DND-41 (cell line): Measurements from ENCODE around the gene RABGGTB.
"Not testable (repeated sequence)": the region's sequence is repeated elsewhere in the genome, so short reads cannot be mapped to it uniquely, and the experiment has no call there.

ENCODE experiments used
- ATAC-seq: fragments of 200-7000 bp; cut with Tn5 transposase; 3 replicates; pipeline ENCODE4 v1.9.1; 2021; ENCODE audit warnings: low read depth; ENCODE audit not compliant: insufficient read depth
- DNase-seq: peaks from one replicate; pipeline ENCODE4 v3.0.0-alpha.2; 2020
- H2AFZ ChIP-seq: 2 replicates; pipeline ENCODE4 v1.6.0; 2012; ENCODE audit warnings: low read depth, low read length
- H3K27ac ChIP-seq: 2 replicates; pipeline ENCODE4 v1.5.1; 2012; ENCODE audit warnings: low read length, inconsistent platforms
- H3K27me3 ChIP-seq: fragments of 200-600 bp; sonication (generic); 2 replicates; pipeline ENCODE4 v1.6.0; 2012; ENCODE audit warnings: low read length, mild to moderate bottlenecking, inconsistent platforms; ENCODE audit not compliant: insufficient read depth, poor library complexity
- H3K36me3 ChIP-seq: 2 replicates; pipeline ENCODE4 v1.5.1; 2012; ENCODE audit warnings: low read length, inconsistent platforms; ENCODE audit not compliant: insufficient read depth
- H3K4me1 ChIP-seq: 2 replicates; pipeline ENCODE4 v1.5.1; 2012; ENCODE audit warnings: mild to moderate bottlenecking, low read length; ENCODE audit not compliant: insufficient read depth
- H3K4me2 ChIP-seq: 2 replicates; pipeline ENCODE4 v1.6.0; 2012; ENCODE audit warnings: mild to moderate bottlenecking, moderate library complexity, low read length, inconsistent platforms; ENCODE audit not compliant: insufficient read depth
- H3K4me3 ChIP-seq, 2 experiments: fragments of 200-600 bp in 1 of 2; shearing (Covaris generic) in 1 of 2; 2 replicates each; pipeline ENCODE4 v1.5.1; 2012 to 2016; ENCODE audit warnings: inconsistent platforms in 2 of 2, low read length in 2 of 2, mild to moderate bottlenecking in 2 of 2, low read depth in 1 of 2, moderate library complexity in 1 of 2
- H3K79me2 ChIP-seq: 2 replicates; pipeline ENCODE4 v1.6.0; 2012; ENCODE audit warnings: low read length, inconsistent platforms; ENCODE audit not compliant: insufficient read depth
- H3K9ac ChIP-seq: 2 replicates; pipeline ENCODE4 v1.6.0; 2012; ENCODE audit warnings: low read depth, mild to moderate bottlenecking, inconsistent platforms, low read length, moderate library complexity
- H3K9me3 ChIP-seq: 2 replicates; pipeline ENCODE4 v1.5.1; 2012; ENCODE audit warnings: low read length, moderate library complexity, mild to moderate bottlenecking, inconsistent platforms; ENCODE audit not compliant: insufficient read depth, severe bottlenecking
- H4K20me1 ChIP-seq: 2 replicates; pipeline ENCODE4 v1.6.0; 2012; ENCODE audit warnings: low read length; ENCODE audit not compliant: insufficient read depth
- EZH2 ChIP-seq: IDR thresholded peaks from 3 replicates; pipeline ENCODE4 v1.6.1; 2012; ENCODE audit warnings: borderline replicate concordance, low read depth, mild to moderate bottlenecking, moderate library complexity, low read length, inconsistent platforms; ENCODE audit not compliant: severe bottlenecking
- TF ChIP-seq, protein P1 (sequence below): IDR thresholded peaks from 2 replicates; pipeline ENCODE4 v1.5.1; 2012; ENCODE audit warnings: borderline replicate concordance, low read length, moderate library complexity, mild to moderate bottlenecking; ENCODE audit not compliant: poor library complexity, severe bottlenecking; ENCODE audit errors: extremely low read depth

Gene RABGGTB

DNA sequence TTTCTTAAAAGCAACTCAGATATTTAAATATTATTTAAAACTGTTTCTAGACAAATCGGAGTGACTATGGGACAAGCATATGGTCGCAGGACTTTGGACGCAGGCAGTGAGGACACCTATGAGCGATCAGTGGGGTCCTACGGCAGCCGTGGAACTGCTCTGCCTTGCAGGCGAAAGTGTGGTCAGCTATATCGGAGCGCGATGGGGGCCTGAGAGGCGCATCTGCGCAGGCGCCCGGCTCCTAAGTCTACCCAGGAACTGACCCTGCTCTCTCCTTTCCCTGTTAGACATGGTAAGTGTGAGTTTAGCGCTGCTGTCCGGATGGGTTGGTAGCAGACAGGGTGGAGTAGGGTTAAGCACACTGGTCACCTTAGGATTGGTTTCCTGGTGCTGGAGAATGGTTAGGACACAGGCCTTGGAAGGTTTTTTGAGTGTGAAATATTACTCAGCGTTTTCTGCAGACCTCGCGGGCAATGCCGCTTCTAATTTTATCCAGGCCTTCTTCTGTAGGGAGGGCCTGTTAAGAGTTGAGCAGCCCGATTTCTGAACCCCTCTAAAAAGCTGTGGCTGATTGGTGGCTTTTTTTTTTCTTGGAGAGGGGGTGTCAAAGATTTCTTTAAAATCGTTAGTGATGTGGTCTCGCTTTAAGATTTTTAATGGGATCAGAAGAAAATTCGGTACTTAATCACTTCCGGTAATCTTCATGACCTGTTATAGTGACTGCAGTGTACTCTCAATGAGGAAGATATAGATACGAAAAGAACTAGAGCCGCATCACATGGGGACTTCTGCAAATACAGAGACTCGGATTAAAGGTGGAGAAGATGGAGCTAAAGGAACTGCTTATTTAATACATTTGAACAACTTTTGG lies at the start of gene RABGGTB:
Gene RABGGTB, plus strand, starts transcription at position 274 of the 871 bp plus-strand sequence. Its CDS starts 16 bp downstream, at position 290.
- H3K79me2 ChIP-seq, result peaks cover 61% of the 10 kb centered on the region

DNA sequence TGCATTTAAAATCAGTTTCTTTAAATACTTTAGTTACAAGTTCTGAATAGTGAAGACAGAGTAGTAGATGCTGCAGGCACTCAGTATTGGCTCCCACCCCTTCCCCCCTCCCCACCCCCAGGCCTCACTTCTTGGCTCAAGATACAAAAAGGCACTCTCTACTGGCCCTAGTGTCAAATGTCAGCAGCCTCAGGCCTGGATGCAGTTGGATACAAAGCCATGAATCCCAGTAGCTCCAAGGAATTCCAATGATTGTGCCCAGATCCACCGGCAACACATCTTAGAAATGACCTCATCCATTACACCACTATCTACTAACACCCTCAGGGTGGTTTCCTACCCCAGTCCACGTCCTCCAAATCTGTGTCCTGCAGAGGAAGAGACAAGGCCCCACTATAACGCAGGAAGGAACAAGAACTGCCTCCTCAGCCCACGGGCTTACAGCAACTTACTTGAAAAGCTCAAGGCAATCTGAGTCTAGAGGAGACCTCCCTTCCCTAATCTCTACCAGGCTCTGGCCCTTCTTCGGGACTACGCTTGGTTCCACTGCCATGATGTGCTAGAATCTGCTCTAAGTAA lies 43.9 kb upstream of the RABGGTB start:
- no peak for DNase-seq
- Histone ChIP-seq H3K9me3 (no peaks in the 10 kb centered on the region), H3K27ac (no peak overlapping the region), H3K36me3 (peaks cover 75% of the 10 kb centered on the region), H3K4me2 (no peak overlapping the region), H3K9ac (no peak overlapping the region), H3K27me3 (no peaks in the 10 kb centered on the region), H2AFZ (no peak overlapping the region), H3K4me3 (no peak overlapping the region), H3K79me2 (no peaks in the 10 kb centered on the region), H4K20me1 (no peaks in the 10 kb centered on the region), H3K4me1 (no peaks in the 10 kb centered on the region)
- TF ChIP-seq EZH2, result no peak
- ATAC-seq, result no peak

More for the DNA sequence above, at the start of gene RABGGTB:
- TF ChIP-seq, protein P1, sequence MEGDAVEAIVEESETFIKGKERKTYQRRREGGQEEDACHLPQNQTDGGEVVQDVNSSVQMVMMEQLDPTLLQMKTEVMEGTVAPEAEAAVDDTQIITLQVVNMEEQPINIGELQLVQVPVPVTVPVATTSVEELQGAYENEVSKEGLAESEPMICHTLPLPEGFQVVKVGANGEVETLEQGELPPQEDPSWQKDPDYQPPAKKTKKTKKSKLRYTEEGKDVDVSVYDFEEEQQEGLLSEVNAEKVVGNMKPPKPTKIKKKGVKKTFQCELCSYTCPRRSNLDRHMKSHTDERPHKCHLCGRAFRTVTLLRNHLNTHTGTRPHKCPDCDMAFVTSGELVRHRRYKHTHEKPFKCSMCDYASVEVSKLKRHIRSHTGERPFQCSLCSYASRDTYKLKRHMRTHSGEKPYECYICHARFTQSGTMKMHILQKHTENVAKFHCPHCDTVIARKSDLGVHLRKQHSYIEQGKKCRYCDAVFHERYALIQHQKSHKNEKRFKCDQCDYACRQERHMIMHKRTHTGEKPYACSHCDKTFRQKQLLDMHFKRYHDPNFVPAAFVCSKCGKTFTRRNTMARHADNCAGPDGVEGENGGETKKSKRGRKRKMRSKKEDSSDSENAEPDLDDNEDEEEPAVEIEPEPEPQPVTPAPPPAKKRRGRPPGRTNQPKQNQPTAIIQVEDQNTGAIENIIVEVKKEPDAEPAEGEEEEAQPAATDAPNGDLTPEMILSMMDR, result no peak
- TF ChIP-seq EZH2, result no peak
- H3K36me3 ChIP-seq, result peaks cover 44% of the 10 kb centered on the region
- peak; percentile 96 for DNase-seq
- H3K27ac ChIP-seq, result peak within 1 kb of the TSS; percentile 88
- peaks cover 42% of the 10 kb centered on the region for H4K20me1 ChIP-seq
- peak within 1 kb of the TSS; percentile 87 for H3K4me2 ChIP-seq
- no peaks in the 10 kb centered on the region for H3K27me3 ChIP-seq
- H3K9ac ChIP-seq, result peak within 1 kb of the TSS; percentile 93
- H3K4me1 ChIP-seq, result peaks cover 58% of the 10 kb centered on the region
- no peaks in the 10 kb centered on the region for H3K9me3 ChIP-seq
- peak within 1 kb of the TSS; percentile 98 to 100 for H3K4me3 ChIP-seq
- ATAC-seq, result peak; percentile 82
- H2AFZ ChIP-seq, result peak within 1 kb of the TSS; percentile 79

DNA sequence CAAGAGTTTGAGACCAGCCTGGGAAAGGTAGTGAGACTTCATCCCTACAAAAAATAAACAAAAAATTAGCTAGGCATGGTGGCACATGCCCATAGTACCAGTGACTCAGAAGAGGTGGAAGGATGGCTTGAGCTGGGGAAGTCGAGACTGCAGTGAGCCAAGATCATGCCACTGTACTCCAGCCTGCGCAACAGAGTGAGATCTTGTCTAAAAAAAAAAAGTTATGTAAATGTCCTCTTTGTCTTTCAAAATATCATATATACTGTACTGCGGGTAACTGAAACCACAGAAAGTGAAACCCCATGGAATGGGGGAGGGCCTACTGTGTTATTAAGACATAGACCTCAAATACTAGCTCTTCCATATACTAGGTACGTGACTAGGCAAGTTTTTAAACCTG lies 40.8 kb upstream of the RABGGTB start:
- no peaks in the 10 kb centered on the region for H3K79me2 ChIP-seq
- H4K20me1 ChIP-seq, result no peaks in the 10 kb centered on the region
- TF ChIP-seq, protein P1, result no peak
- no peak for TF ChIP-seq EZH2
- DNase-seq, result peak; percentile 14
- no peaks in the 10 kb centered on the region for H3K27me3 ChIP-seq
- no peak overlapping the region for H3K4me3 ChIP-seq
- ATAC-seq, result peak; percentile 80
- no peak overlapping the region; the same call in 1 of the 2 replicates for H3K27ac ChIP-seq
- no peaks in the 10 kb centered on the region for H3K4me1 ChIP-seq
- H3K9me3 ChIP-seq, result no peaks in the 10 kb centered on the region
- H3K4me2 ChIP-seq, result no peak overlapping the region
- H3K36me3 ChIP-seq, result peaks cover 58% of the 10 kb centered on the region
- no peak overlapping the region for H3K9ac ChIP-seq
- H2AFZ ChIP-seq, result no peak overlapping the region

DNA sequence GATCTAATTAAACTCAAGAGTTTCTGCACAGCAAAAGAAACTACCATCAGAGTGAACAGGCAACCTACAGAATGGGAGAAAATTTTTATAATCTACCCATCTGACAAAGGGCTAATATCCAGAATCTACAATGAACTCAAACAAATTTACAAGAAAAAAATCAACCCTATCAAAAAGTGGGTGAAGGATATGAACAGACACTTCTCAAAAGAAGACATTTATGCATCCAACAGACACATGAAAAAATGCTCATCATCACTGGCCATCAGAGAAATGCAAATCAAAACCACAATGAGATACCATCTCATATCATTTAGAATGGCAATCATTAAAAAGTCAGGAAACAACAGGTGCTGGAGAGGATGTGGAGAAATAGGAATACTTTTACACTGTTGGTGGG lies 28.8 kb upstream of the RABGGTB start:
- not testable (repeated sequence) for H3K4me3 ChIP-seq

DNA sequence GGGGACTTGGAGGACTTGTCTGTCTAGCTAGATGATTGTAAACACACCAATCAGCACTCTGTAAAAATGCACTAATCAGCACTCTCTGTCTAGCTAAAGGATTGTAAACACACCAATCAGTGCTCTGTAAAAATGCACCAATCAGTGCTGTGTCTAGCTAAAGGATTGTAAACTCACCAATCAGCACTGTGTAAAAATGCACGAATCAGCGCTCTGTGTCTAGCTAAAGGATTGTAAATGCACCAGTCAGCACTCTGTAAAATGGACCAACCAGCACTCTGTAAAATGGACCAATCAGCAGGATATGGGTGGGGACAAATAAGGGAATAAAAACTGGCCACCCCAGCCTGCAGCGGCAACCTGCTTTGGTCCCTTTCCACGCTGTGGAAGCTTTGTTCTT lies 27.5 kb upstream of the RABGGTB start:
- H3K9ac ChIP-seq, ATAC-seq, H3K9me3 ChIP-seq, H3K79me2 ChIP-seq, H3K27me3 ChIP-seq, H3K4me3 ChIP-seq, H2AFZ ChIP-seq, H3K27ac ChIP-seq, DNase-seq, H4K20me1 ChIP-seq, H3K4me1 ChIP-seq, H3K4me2 ChIP-seq: not testable (repeated sequence)
- H3K36me3 ChIP-seq, result peaks cover 46% of the 10 kb centered on the region

More for the DNA sequence above, 28.8 kb upstream of the RABGGTB start:
- not testable (repeated sequence) for DNase-seq, H3K9me3 ChIP-seq, H3K27ac ChIP-seq, H3K79me2 ChIP-seq, ATAC-seq, H3K4me1 ChIP-seq, H3K9ac ChIP-seq, H2AFZ ChIP-seq, H4K20me1 ChIP-seq, H3K4me2 ChIP-seq, H3K27me3 ChIP-seq
- H3K36me3 ChIP-seq, result peaks cover 52% of the 10 kb centered on the region
